CD4-positive, alpha-beta T cell (primary cell): ENCODE data around the gene CORO1C. TPM values are rescaled to one million over a fixed set of nuclear protein-coding genes. Genes with fewer than 3 reads are reported as not detected.

ENCODE experiments used
- ATAC-seq: fragments of 200-7000 bp; cut with Tn5 transposase; one replicate; pipeline ENCODE4 v1.10.0; 2022; ENCODE audit warnings: mild to moderate bottlenecking; ENCODE audit not compliant: poor library complexity
- CTCF ChIA-PET: fragments of 350-600 bp; sonication (Branson Sonifier 250); formaldehyde crosslinking; loops from one replicate; lab custom pipeline; 2021; ENCODE audit warnings: antibody characterized with exemption, inconsistent platforms; lab: Charles Lee
- POLR2A ChIA-PET: fragments of 350-600 bp; sonication (Branson Sonifier 250); formaldehyde crosslinking; loops from one replicate; lab custom pipeline; 2021; ENCODE audit warnings: antibody characterized with exemption, inconsistent platforms; lab: Charles Lee
- DNase-seq, 14 experiments: peaks; one replicate each; pipeline ENCODE4 v3.0.0-alpha.2; 2013 to 2020; ENCODE audit warnings: mixed read lengths in 2 of 14
- H3K27ac ChIP-seq, 2 donors: one replicate each; pipeline versions ENCODE4 v1.5.1 to v1.7.0; 2013; ENCODE audit warnings: low read length in 2 of 2, low read depth in 1 of 2, mild to moderate bottlenecking in 1 of 2
- H3K27me3 ChIP-seq, 2 experiments: 1 replicate in 1 of 2; 2 replicates in 1 of 2; pipeline versions ENCODE4 v1.6.1 to v1.7.0; 2013; ENCODE audit warnings: low read length in 2 of 2, control low read depth in 1 of 2, mild to moderate bottlenecking in 1 of 2, moderate library complexity in 1 of 2; ENCODE audit not compliant: insufficient read depth in 2 of 2, control insufficient read depth in 1 of 2
- H3K36me3 ChIP-seq: one replicate; pipeline ENCODE4 v1.6.1; 2013; ENCODE audit warnings: low read length, control low read depth; ENCODE audit not compliant: insufficient read depth
- H3K4me1 ChIP-seq: one replicate; pipeline ENCODE4 v1.6.1; 2013; ENCODE audit warnings: low read length, control low read depth; ENCODE audit not compliant: insufficient read depth
- H3K4me3 ChIP-seq: one replicate; pipeline ENCODE4 v1.5.1; 2013; ENCODE audit warnings: mild to moderate bottlenecking, low read length, moderate library complexity
- H3K9me3 ChIP-seq, 2 experiments: 1 replicate in 1 of 2; 2 replicates in 1 of 2; pipeline versions ENCODE4 v1.6.1 to v1.7.0; 2013; ENCODE audit warnings: low read length in 2 of 2, mild to moderate bottlenecking in 2 of 2, control low read depth in 1 of 2, moderate library complexity in 1 of 2; ENCODE audit not compliant: control insufficient read depth in 1 of 2, insufficient read depth in 1 of 2
- H3K27ac Mint-ChIP-seq: one replicate; pipeline ENCODE4 v1.8.0; 2020; ENCODE audit warnings: mixed read lengths
- H3K27me3 Mint-ChIP-seq: one replicate; pipeline ENCODE4 v1.8.0; 2021; ENCODE audit warnings: mixed read lengths
- H3K36me3 Mint-ChIP-seq: one replicate; pipeline ENCODE4 v1.8.0; 2021; ENCODE audit warnings: low read depth, mixed read lengths
- H3K4me1 Mint-ChIP-seq: one replicate; pipeline ENCODE4 v1.8.0; 2021; ENCODE audit warnings: low read depth, mixed read lengths
- H3K4me3 Mint-ChIP-seq: one replicate; pipeline ENCODE4 v1.8.0; 2020; ENCODE audit warnings: mild to moderate bottlenecking, mixed read lengths
- H3K9me3 Mint-ChIP-seq: one replicate; pipeline ENCODE4 v1.8.0; 2020; ENCODE audit warnings: mixed read lengths
- CTCF ChIP-seq: fragments of 200-600 bp; IDR thresholded peaks from one replicate; pipeline ENCODE4 v1.8.0; 2022; ENCODE audit warnings: antibody characterized with exemption, mild to moderate bottlenecking
- intact Hi-C, 2 experiments: fragments of 100-400 bp; cut with DNase I in 1 of 2; cut with micrococcal nuclease in 1 of 2; formaldehyde crosslinking; loops; one replicate each; pipeline versions ENCODE4 v1.15.1 to v1.9.0; 2023 to 2025; cut with DNase I, micrococcal nuclease
- total RNA-seq, 174 experiments: library from RNA in 2 of 174; stranded (reverse) in 2 of 174; gene quantifications; one replicate each; pipeline ENCODE4 v1.2.3 and lab custom pipeline; 2021 to 2026

The CORO1C gene
- total RNA-seq, 2 experiments from 2014 or later, result 6.7 to 7.4 TPM

DNA sequence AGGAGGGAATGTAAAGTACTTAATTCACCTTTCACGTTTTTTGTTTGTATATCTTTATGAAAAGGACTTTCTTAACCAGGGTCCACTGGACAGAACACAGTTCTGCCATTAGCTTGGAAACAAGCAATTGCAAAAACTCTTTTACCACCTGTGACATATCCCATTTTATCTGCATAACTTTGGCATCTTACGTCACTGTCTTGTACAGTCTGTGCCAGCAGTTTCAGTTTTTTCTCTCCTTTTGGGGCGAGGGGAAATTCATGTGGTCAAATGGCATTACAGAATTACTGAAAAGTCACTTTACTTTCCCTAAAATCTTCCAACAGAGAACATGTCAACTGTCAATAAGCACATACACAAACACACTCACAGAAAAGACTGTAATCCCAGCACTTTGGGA lies 53.9 kb downstream of the CORO1C start:
- Histone ChIP-seq H3K36me3 (no peaks in the 10 kb centered on the region), H3K4me3 (no peak overlapping the region), H3K9me3 (no peaks in the 10 kb centered on the region), H3K27ac (no peak overlapping the region), H3K27me3 (no peaks in the 10 kb centered on the region), H3K4me1 (no peaks in the 10 kb centered on the region)
- TF ChIP-seq CTCF, result no peak
- no peak for ATAC-seq
- no peak overlapping the region for H3K27ac Mint-ChIP-seq
- peaks cover 9% of the 10 kb centered on the region for H3K36me3 Mint-ChIP-seq
- H3K27me3 Mint-ChIP-seq, result no peaks in the 10 kb centered on the region
- H3K9me3 Mint-ChIP-seq, result no peaks in the 10 kb centered on the region
- no peak overlapping the region for H3K4me3 Mint-ChIP-seq
- CTCF ChIA-PET, result no interaction called here
- intact Hi-C loops, result no loop called here
- no peak for DNase-seq
- H3K4me1 Mint-ChIP-seq, result no peaks in the 10 kb centered on the region
- POLR2A ChIA-PET, result no interaction called here

GRCh38 chr12:108676707-108677106 lies 54.6 kb downstream of the CORO1C start:
- ChIA-PET CTCF (no interaction called here), POLR2A (no interaction called here)
- Mint-ChIP-seq H3K9me3 (no peaks in the 10 kb centered on the region), H3K27ac (no peak overlapping the region), H3K4me3 (no peak overlapping the region), H3K27me3 (no peaks in the 10 kb centered on the region), H3K4me1 (no peaks in the 10 kb centered on the region), H3K36me3 (peaks cover 9% of the 10 kb centered on the region)
- ATAC-seq (no peak), DNase-seq (no peak)
- Histone ChIP-seq H3K27me3 (no peaks in the 10 kb centered on the region), H3K36me3 (no peaks in the 10 kb centered on the region), H3K4me1 (no peaks in the 10 kb centered on the region), H3K4me3 (no peak overlapping the region), H3K9me3 (no peaks in the 10 kb centered on the region), H3K27ac (no peak overlapping the region)
- TF ChIP-seq CTCF, result no peak
- intact Hi-C loops, result no loop called here

DNA sequence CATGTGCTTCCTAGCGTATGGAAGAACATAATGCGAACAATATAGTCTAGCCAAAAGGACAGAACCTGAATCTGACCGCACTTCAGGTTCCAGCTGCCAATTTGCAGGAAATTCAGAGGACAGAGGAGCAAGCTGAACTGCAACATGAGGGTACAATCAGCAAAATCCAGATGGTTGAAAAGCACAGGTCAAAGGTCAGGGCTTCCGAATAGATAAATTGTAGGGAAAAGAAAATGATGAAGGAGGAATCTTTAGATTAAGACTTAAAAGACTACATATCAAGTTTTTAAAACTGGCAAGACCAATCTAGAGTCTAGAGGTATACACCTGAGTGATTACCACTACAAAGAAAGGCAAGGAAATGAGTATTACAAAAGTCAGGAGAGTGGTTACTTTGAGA lies 55.5 kb downstream of the CORO1C start:
- TF ChIP-seq CTCF, result no peak
- ChIA-PET CTCF (no interaction called here), POLR2A (no interaction called here)
- no peaks in the 10 kb centered on the region for H3K9me3 Mint-ChIP-seq
- DNase-seq, result no peak
- no peaks in the 10 kb centered on the region for H3K4me1 Mint-ChIP-seq
- ATAC-seq, result no peak
- Histone ChIP-seq H3K4me3 (no peak overlapping the region), H3K4me1 (no peaks in the 10 kb centered on the region), H3K27ac (no peak overlapping the region), H3K9me3 (no peaks in the 10 kb centered on the region), H3K27me3 (no peaks in the 10 kb centered on the region), H3K36me3 (no peaks in the 10 kb centered on the region)
- H3K4me3 Mint-ChIP-seq, result no peak overlapping the region
- no peaks in the 10 kb centered on the region for H3K27me3 Mint-ChIP-seq
- intact Hi-C loops, result no loop called here
- H3K27ac Mint-ChIP-seq, result no peak overlapping the region
- H3K36me3 Mint-ChIP-seq, result peaks cover 9% of the 10 kb centered on the region
